Fibroblast of lung (primary cell): ENCODE data around the gene ITFG1.

Experiments used
- CTCF ChIP-seq, 2 donors: IDR thresholded peaks in 1 of 2; conservative IDR thresholded peaks in 1 of 2; 1 replicate in 1 of 2; 2 replicates in 1 of 2; pipeline ENCODE4 v1.5.1; 2011 to 2012; ENCODE audit warnings: low read length in 2 of 2, control low read depth in 1 of 2, inconsistent platforms in 1 of 2, low read depth in 1 of 2, mild to moderate bottlenecking in 1 of 2
- EZH2 ChIP-seq: IDR thresholded peaks from 2 replicates; pipeline ENCODE4 v1.5.1; 2012; ENCODE audit warnings: low read length, control low read depth, mild to moderate bottlenecking; ENCODE audit errors: missing control alignments

GRCh38 chr16:47499080-47499699 is 38.3 kb upstream of the ITFG1 start:
- TF ChIP-seq CTCF (conservative IDR thresholded peaks at IDR 0.05 in 1 of 2, IDR thresholded peaks at IDR 0.05 in 1 of 2; ENCODE audit: low read depth in 1 of 2, low read length in 2 of 2) (no peak), EZH2 (no peak)
